OCI-LY1 (cell line): ENCODE results near the gene NAV2.

Source experiments
- EZH2 ChIP-seq: fragments of 200-600 bp; sonication (generic), shearing (Covaris generic); IDR thresholded peaks from 2 replicates; pipeline ENCODE4 v1.8.0; 2017; ENCODE audit warnings: borderline replicate concordance, mixed run types, mild to moderate bottlenecking, antibody characterized with exemption, low read length, moderate library complexity, mixed read lengths
- TF ChIP-seq, protein P1 (sequence below): fragments of 200-600 bp; sonication (generic), shearing (Covaris generic); IDR thresholded peaks from 2 replicates; pipeline ENCODE4 v1.5.1; 2017; ENCODE audit warnings: mild to moderate bottlenecking, antibody characterized with exemption, low read length, moderate library complexity, mixed read lengths

DNA sequence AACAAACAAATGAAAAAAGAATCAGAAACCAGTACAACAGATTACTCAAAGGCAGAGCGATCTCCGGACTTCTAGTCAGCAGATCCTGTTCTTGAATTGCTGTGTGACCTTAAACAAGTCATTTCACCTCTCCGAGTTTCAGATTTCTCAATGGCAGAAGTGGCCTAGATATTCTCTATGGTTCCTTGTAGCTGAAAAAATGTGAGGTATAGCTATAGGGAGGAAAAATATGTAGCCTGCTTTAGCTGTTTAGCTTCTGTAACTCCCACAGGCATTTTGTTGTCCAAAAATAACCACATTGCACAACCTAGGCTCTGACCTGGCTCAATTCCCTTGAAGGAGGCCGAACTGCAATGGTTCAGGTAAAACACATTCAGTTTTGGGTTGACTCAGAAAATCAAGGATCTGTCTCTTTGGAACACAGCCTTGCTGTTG lies 347.0 kb downstream of the NAV2 start:
- TF ChIP-seq, protein P1, sequence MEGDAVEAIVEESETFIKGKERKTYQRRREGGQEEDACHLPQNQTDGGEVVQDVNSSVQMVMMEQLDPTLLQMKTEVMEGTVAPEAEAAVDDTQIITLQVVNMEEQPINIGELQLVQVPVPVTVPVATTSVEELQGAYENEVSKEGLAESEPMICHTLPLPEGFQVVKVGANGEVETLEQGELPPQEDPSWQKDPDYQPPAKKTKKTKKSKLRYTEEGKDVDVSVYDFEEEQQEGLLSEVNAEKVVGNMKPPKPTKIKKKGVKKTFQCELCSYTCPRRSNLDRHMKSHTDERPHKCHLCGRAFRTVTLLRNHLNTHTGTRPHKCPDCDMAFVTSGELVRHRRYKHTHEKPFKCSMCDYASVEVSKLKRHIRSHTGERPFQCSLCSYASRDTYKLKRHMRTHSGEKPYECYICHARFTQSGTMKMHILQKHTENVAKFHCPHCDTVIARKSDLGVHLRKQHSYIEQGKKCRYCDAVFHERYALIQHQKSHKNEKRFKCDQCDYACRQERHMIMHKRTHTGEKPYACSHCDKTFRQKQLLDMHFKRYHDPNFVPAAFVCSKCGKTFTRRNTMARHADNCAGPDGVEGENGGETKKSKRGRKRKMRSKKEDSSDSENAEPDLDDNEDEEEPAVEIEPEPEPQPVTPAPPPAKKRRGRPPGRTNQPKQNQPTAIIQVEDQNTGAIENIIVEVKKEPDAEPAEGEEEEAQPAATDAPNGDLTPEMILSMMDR = no peak
- no peak for TF ChIP-seq EZH2
